ENCODE data around the gene KLHL6. TPM values are rescaled to one million over a fixed set of nuclear protein-coding genes. Genes with fewer than 3 reads are reported as not detected.
A peak's percentile ranks its signal among the peaks of the same experiment; 100 is the strongest.

KLHL6 gene
- total RNA-seq, 1 experiment from 2014 or later, result not detected

- no peak overlapping the region for H3K4me2 ChIP-seq (ENCODE audit: insufficient read depth, insufficient read length, low read length)
- no peaks in the 10 kb centered on the region for H4K20me1 ChIP-seq (ENCODE audit: control insufficient read depth, insufficient read depth, insufficient read length)
- no peak overlapping the region for H2AK5ac ChIP-seq (ENCODE audit: insufficient read length, low read length)
- H3T11ph ChIP-seq (ENCODE audit: low read length), result no peak overlapping the region
- H3K9me3 ChIP-seq (ENCODE audit: control insufficient read depth, low read depth, low read length), result no peaks in the 10 kb centered on the region
- H4K5ac ChIP-seq (ENCODE audit: insufficient read length, low read depth, low read length), result no peak overlapping the region
- WGBS (ENCODE audit: extremely low coverage, insufficient read length, low lambda C conversion rate), result no CpG with 5 or more reads among the region's 4 CpGs
- Mint-ChIP-seq H3K36me3 (ENCODE audit: insufficient read depth in 1 of 3, low read depth in 3 of 3) (no peaks in the 10 kb centered on the region), H3K4me1 (peaks cover 22 to 26% of the 10 kb centered on the region in 2 experiments), H3K9me3 (no peaks in the 10 kb centered on the region; a peak in 1 of 5 replicates), H3K27ac (0 out of 7 replicates have a peak overlapping the region, but pooled peaks of 1 of the 3 experiments have one; percentile 13), H3K27me3 (ENCODE audit: low read depth) (no peaks in the 10 kb centered on the region), H3K4me3 (no peak overlapping the region)
- H3K4me1 ChIP-seq (ENCODE audit: insufficient read depth, low read length), result peaks cover 3% of the 10 kb centered on the region; the same call in 1 of the 2 replicates
- H3K18ac ChIP-seq (ENCODE audit: insufficient read length, low read depth, low read length), result no peak overlapping the region
- H3K79me2 ChIP-seq (ENCODE audit: insufficient read depth, low read length), result no peaks in the 10 kb centered on the region
- no peak overlapping the region for H4K8ac ChIP-seq (replicated peaks; ENCODE audit: insufficient read length, low read depth, low read length)
- H2BK120ac ChIP-seq (ENCODE audit: low read depth, low read length, poor library complexity, severe bottlenecking), result no peak overlapping the region
- no peak overlapping the region for H3K23ac ChIP-seq (ENCODE audit: insufficient read length, low read depth, low read length)
- no peaks in the 10 kb centered on the region for H3K27me3 ChIP-seq (ENCODE audit: insufficient read depth, low read length)
- H2BK20ac ChIP-seq (ENCODE audit: low read depth, low read length, poor library complexity, severe bottlenecking), result no peak overlapping the region
- no peak overlapping the region for H3K27ac ChIP-seq (ENCODE audit: insufficient read length, low read depth, low read length)
- no peak overlapping the region for H3K56ac ChIP-seq (ENCODE audit: insufficient read length, low read depth, low read length)
- H4K91ac ChIP-seq (ENCODE audit: insufficient read length, low read depth, low read length), result no peak overlapping the region
- H3K14ac ChIP-seq (ENCODE audit: insufficient read depth, low read length), result no peak overlapping the region
- DNase-seq, result peak; percentile 4
- H2BK15ac ChIP-seq (ENCODE audit: low read depth, low read length), result no peak overlapping the region
- H3K4ac ChIP-seq (ENCODE audit: low read depth, low read length), result no peak overlapping the region
- H2BK12ac ChIP-seq (ENCODE audit: insufficient read length, low read depth, low read length), result no peak overlapping the region
- H3K23me2 ChIP-seq (ENCODE audit: insufficient read length, low read depth, low read length, poor library complexity, severe bottlenecking), result no peaks in the 10 kb centered on the region
- no peak overlapping the region for H2BK5ac ChIP-seq (ENCODE audit: insufficient read length, low read length)
- no peaks in the 10 kb centered on the region for H3K79me1 ChIP-seq (ENCODE audit: insufficient read depth, low read depth, low read length, poor library complexity, severe bottlenecking)
- H3K9ac ChIP-seq (ENCODE audit: extremely low read depth, insufficient read length, low read length), result no peak overlapping the region
- no peak for TF ChIP-seq CTCF (conservative IDR thresholded peaks at IDR 0.05)
- H2AFZ ChIP-seq (ENCODE audit: low read length), result no peak overlapping the region
Observed at GRCh38 chr3:183487016-183487415, 68.5 kb downstream of the KLHL6 start.

All from H9 (cell line).